ENCODE measurements around the gene FANCC. TPM values are rescaled to one million over a fixed set of nuclear protein-coding genes. Genes with fewer than 3 reads are reported as not detected.

The FANCC gene
- total RNA-seq, 4 donors from 2014 or later = 2.2 to 9.3 (median 6.5) TPM

- peaks cover 16 to 59% (median 22%) of the 10 kb centered on the region in 3 donors for H3K4me1 ChIP-seq
- no peaks in the 10 kb centered on the region for H3K9me3 ChIP-seq
- no peak overlapping the region for H3K4me3 ChIP-seq
- 91% methylated on average over 12 of the region's 14 CpGs; no CpG with 5 or more reads in 1 of the 2 donors for WGBS, 2 donors
- peaks cover 5 to 77% (median 32%) of the 10 kb centered on the region in 3 donors for H3K36me3 ChIP-seq
- no peak for DNase-seq
- intact Hi-C loops (cut with DNase I) = no loop called here
- H3K27ac ChIP-seq = peak overlapping the region in 1 of 4 donors; percentile 7
- no peak for TF ChIP-seq POLR2A (IDR thresholded peaks at IDR 0.05)
- no peak for TF ChIP-seq CTCF (IDR thresholded peaks at IDR 0.05)
- H3K27me3 ChIP-seq = no peaks in the 10 kb centered on the region
Observed at GRCh38 chr9:95110921-95111525, 206.5 kb downstream of the FANCC start.

- 79 to 92% methylated on average over 6 to 8 of the region's 8 CpGs for WGBS, 2 donors
- Histone ChIP-seq H3K9me3 (no peaks in the 10 kb centered on the region), H3K4me1 (peaks cover 24 to 59% (median 26%) of the 10 kb centered on the region in 3 donors), H3K27me3 (no peaks in the 10 kb centered on the region), H3K4me3 (no peak overlapping the region), H3K36me3 (peaks cover 5 to 83% (median 32%) of the 10 kb centered on the region in 3 donors), H3K27ac (peak overlapping the region in 2 of 4 donors; percentile 90 to 97)
- no peak for DNase-seq
- intact Hi-C loops (cut with DNase I) = no loop called here
- TF ChIP-seq POLR2A (IDR thresholded peaks at IDR 0.05) (no peak), CTCF (IDR thresholded peaks at IDR 0.05) (no peak)
Observed at GRCh38 chr9:95109456-95109855, 208.1 kb downstream of the FANCC start.

GRCh38 chr9:95108777-95109176, 208.7 kb downstream of the FANCC start:
- TF ChIP-seq POLR2A (IDR thresholded peaks at IDR 0.05) (no peak), CTCF (IDR thresholded peaks at IDR 0.05) (no peak)
- H3K4me1 ChIP-seq = peaks cover 29 to 62% (median 32%) of the 10 kb centered on the region in 3 donors
- peak overlapping the region in 2 of 4 donors; percentile 90 to 97 for H3K27ac ChIP-seq
- no peak overlapping the region for H3K4me3 ChIP-seq
- peaks cover 5 to 77% (median 32%) of the 10 kb centered on the region in 3 donors for H3K36me3 ChIP-seq
- intact Hi-C loops (cut with DNase I) = no loop called here
- no peaks in the 10 kb centered on the region for H3K27me3 ChIP-seq
- H3K9me3 ChIP-seq = no peaks in the 10 kb centered on the region
- DNase-seq = no peak
- 87 to 91% methylated on average over 5 of the region's 5 CpGs for WGBS, 2 donors

GRCh38 chr9:95107976-95108375, 209.5 kb downstream of the FANCC start:
- Histone ChIP-seq H3K4me1 (peaks cover 37 to 70% (median 40%) of the 10 kb centered on the region in 3 donors), H3K27me3 (no peaks in the 10 kb centered on the region), H3K36me3 (peaks cover 5 to 72% (median 32%) of the 10 kb centered on the region in 3 donors), H3K27ac (peak overlapping the region; percentile 54 to 97 (median 86)), H3K4me3 (no peak overlapping the region), H3K9me3 (no peaks in the 10 kb centered on the region)
- DNase-seq = no peak
- 72 to 78% methylated on average over 10 to 14 of the region's 14 CpGs for WGBS, 2 donors
- TF ChIP-seq CTCF (IDR thresholded peaks at IDR 0.05) (no peak), POLR2A (IDR thresholded peaks at IDR 0.05) (no peak)
- intact Hi-C loops (cut with DNase I) = no loop called here

- 83 to 87% methylated on average over 13 to 16 of the region's 18 CpGs for WGBS, 2 donors
- H3K27me3 ChIP-seq = no peaks in the 10 kb centered on the region
- peaks cover 43 to 78% (median 48%) of the 10 kb centered on the region in 3 donors for H3K4me1 ChIP-seq
- H3K9me3 ChIP-seq = no peaks in the 10 kb centered on the region
- no peak overlapping the region for H3K4me3 ChIP-seq
- peaks cover 3 to 64% (median 24%) of the 10 kb centered on the region in 3 donors for H3K36me3 ChIP-seq
- TF ChIP-seq POLR2A (IDR thresholded peaks at IDR 0.05) (no peak), CTCF (IDR thresholded peaks at IDR 0.05) (no peak)
- peak overlapping the region; percentile 79 to 97 (median 86) for H3K27ac ChIP-seq
- intact Hi-C loops (cut with DNase I) = no loop called here
- no peak for DNase-seq
Observed at GRCh38 chr9:95107001-95107749, 210.3 kb downstream of the FANCC start.
